Activated CD4-positive, CD25-positive, alpha-beta regulatory T cell treated with anti-CD3 and anti-CD28 coated beads, Interleukin-2, amount 50 U/mL, for 72 hours (primary cell): Measurements from ENCODE around the gene CYS1.
"Not testable (repeated sequence)": the region's sequence is repeated elsewhere in the genome, so short reads cannot be mapped to it uniquely, and the experiment has no call there.

Experiments used
- DNase-seq: peaks from one replicate; pipeline ENCODE4 v3.0.0; 2021

CYS1 gene

DNA sequence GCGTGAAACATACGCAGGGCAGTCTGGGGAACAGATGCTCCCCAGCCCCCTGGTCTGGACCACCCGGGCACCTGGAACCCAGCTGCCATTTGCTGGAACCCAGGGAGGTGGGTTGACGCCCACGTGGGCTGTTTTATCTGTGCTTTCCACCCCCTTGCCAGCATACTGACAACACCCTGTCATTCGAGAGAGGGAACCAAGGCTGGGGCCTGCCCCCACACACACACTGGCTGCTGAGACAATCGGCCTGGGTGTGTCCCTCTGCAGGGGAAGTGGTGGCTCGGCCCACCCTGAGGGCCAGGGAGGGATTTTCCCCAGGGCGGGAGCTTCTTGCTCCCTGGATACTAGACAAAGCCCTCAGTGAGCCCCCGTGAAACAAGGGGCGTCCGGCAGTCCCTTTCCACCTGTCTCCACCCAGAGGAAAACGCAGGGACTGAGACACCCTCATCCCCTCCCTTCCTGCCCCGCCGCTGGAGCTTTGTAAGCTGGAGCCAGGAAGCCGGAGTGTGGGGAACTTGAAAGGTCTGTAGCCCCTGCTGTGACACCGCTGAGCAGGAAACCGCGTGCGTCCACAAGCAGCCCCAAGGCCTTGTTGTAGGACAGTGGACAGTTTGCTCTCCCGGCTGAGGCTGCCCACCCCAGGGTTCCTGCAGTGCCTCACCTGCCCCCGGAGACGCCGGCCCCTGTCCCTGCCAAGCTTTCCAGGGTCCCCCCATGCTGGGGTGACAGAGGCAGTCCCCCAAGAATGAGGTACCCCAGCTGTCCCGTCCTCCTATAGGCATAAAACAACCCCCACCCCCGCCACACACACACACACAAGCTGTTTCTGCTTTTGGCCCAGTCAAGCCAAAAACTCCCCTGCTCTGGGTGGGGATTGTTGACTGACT, 51.0 kb downstream of the CYS1 start:
- DNase-seq: peak; percentile 57

DNA sequence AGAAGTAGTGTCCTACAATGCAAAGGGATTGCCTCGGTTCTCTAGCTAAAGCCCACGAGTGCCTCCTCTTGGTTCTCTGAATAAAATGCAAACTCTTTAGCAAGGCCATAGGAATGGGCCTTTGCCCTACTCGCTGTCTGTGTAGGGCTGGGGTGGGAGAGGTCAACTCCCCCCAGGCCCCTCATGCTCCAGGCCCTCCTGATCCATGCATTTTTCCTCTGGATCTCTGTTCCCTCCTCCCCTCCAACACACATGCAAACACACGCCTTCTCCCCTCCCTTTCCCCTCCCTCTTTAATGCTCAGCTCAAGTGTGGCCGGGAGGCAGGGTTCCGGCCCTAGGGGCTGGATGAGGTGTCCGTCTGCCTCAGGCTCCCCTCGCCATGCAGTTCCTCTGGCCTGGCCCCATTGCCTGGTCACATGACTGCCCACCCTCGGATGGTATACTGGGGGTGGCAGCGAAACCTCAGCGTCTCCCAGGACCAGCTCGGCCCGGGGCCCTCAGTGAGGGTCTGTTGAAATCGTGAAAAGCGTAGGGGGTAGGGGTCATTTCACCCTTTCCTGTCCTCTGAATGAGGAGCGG, 51.7 kb downstream of the CYS1 start:
- no peak for DNase-seq

DNA sequence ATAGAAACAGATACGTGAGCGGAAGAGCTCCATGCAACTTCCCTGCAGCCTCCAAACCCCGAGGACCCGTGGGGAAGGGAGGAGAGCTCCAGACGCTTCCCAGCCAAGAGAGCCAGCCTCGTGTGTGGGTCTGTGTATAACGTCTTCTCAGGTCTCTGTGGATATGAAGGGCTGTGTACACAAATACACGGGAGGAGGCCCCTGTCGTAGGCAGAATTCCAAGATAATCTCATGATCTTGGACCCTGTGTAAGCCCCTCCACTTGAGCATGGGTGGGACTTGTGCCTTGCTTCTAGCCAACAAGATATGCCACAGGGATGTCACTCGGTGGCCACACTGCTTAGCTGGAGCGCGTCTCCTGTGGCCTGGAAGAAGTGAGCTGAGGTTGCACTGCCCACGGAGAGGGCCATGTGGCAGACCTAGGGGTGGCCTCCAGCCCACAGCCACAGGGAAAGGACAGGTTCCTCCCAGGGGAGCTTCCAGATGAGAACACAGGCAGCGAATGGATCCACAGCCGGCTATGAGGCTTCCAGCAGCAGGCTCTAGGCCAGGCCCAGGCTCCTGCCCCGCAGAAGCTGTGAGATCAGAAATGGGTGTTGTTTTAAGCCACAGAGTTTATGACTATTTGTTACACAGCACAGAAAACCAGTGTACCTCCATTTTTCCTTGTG, 52.4 kb downstream of the CYS1 start:
- DNase-seq: no peak

DNA sequence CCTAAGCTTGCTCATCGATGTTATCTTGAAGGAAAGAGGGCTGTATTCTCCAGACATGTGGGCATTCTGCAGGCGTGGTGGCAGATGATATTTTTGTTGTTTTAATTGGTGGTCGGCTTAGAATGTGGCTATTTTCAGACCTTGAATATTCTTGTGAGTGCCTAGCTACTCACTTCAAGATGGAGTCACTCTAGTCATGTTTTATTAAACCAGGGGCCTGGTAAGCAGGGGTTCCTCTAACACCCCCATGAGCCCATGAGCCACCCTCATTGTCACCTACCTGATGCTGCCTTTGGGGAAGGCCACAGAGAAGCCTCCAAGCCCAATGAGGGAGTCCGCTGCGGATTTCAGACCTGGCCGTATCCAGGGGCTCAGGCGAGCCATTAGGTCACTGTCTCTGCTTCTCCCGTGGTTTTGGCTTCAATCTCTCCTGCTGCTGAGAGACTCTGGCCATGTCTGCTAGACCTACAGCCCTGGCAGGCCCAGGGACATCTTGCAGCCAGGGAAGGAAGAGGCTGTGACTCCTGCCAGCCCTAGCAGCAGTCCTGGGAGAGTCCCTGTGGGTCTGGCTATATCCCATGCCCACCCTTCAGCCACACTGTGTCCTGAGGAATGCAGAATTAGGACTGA, 53.2 kb downstream of the CYS1 start:
- no peak for DNase-seq

- DNase-seq: no peak
Observed at GRCh38 chr2:10022966-10023662, 57.1 kb downstream of the CYS1 start.

DNA sequence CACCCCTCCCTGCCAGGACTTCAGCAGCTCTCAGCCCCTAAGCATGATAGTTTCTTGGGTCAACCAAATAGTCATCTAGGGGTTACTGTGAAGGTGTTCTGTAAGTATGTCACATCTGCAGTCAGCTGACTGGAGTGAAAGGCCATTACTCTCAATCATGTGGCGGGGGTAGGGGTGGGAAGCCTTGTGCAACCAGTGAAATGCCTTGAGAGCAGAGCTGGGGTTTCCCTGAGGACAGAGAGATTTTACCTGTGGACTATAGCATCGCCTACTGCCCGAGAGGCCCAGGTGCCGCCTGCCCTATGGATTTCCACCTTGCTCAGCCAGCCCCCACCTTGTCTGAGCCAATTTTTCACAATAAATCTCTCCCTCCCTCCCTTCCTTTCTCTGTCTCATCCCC, 57.8 kb downstream of the CYS1 start:
- DNase-seq: no peak

DNA sequence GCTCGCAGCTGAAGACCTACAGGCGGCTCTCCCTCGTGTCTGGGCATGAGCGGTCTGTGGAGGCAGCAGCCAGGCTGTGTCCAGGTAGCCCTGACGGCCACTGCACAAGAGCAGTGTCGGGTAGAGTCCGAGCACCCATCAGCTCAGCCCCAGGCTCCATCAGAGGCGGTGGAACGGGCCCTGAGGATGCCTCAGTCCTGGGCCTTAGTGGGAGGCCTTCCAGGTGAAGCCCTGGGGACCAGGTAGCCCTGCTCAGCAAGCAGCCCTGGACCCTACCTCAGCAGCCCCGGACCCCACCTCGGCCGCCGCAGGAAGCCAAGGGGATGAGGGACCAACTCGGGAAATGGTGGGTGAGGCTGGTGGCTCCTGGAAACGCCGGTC, 58.2 kb downstream of the CYS1 start:
- no peak for DNase-seq

GRCh38 chr2:10019602-10020400, 60.4 kb downstream of the CYS1 start:
- no peak for DNase-seq

GRCh38 chr2:10019174-10019573, 61.0 kb downstream of the CYS1 start:
- no peak for DNase-seq

GRCh38 chr2:10017313-10017941, 62.8 kb downstream of the CYS1 start:
- DNase-seq: no peak

- no peak for DNase-seq
Observed at GRCh38 chr2:10016802-10017258, 63.4 kb downstream of the CYS1 start.

DNA sequence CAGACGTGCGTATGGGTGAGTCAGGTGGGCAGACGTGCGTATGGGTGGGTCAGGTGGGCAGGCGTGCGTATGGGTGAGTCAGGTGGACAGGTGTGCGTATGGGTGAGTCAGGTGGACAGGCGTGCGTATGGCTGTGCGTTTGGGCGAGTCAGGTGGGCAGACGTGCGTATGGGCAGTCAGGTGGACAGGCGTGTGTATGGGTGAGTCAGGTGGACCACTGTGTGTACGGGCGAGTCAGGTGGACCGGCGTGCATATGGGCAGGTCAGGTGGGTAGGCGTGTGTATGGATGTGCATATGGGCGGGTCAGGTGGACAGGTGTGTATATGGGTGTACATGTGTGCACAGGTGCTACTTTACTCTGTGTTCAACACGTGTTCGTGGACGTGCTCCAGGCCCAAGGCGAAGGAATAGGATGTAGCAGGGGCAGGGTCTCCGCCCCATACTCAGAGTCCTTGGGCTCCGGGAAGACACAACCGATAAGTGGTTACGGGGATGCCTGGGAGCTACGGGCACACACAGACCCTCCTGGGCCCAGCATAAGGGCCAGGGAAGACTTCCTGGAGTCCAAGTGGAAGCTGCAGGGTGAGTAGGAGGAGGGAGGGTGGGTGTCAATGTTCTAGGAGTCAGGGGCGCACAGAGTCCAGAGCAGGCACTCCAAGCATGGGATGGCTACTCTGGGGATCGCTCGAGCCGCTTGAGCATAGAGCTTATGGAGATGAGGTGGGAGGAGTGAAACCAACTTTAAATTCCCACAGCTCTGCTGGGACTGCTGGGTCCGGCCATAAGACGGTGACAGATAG, 64.0 kb downstream of the CYS1 start:
- DNase-seq: no peak

GRCh38 chr2:10015376-10015989, 64.7 kb downstream of the CYS1 start:
- DNase-seq: not testable (repeated sequence)

DNA sequence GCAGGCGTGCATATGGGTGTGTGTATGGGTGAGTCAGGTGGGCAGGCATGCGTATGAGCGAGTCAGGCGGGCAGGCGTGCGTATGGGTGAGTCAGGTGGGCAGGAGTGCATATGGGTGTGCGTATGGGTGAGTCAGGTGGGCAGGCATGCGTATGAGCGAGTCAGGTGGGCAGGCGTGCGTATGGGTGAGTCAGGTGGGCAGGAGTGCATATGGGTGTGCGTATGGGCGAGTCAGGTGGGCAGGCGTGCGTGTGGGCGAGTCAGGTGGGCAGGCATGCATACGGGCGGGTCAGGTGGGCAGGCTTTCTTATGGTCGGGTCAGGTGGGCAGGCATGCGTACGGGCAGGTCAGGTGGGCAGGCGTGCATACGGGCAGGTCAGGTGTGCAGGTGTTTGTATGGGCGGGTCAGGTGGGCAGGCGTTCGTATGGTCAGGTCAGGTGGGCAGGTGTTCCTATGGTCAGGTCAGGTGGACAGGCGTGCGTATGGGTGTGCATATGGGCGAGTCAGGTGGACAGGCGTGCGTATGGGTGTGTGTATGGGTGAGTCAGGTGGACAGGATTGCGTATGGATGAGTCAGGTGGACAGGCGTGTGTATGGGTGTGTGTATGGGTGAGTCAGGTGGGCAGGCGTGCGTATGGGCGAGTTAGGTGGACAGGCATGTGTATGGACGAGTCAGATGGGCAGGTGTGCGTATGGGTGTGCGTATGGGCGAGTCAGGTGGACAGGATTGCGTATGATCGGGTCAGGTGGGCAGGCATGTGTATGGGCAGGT, 65.6 kb downstream of the CYS1 start:
- no peak for DNase-seq

- DNase-seq: not testable (repeated sequence)
Observed at GRCh38 chr2:10013651-10014417, 66.4 kb downstream of the CYS1 start.

DNA sequence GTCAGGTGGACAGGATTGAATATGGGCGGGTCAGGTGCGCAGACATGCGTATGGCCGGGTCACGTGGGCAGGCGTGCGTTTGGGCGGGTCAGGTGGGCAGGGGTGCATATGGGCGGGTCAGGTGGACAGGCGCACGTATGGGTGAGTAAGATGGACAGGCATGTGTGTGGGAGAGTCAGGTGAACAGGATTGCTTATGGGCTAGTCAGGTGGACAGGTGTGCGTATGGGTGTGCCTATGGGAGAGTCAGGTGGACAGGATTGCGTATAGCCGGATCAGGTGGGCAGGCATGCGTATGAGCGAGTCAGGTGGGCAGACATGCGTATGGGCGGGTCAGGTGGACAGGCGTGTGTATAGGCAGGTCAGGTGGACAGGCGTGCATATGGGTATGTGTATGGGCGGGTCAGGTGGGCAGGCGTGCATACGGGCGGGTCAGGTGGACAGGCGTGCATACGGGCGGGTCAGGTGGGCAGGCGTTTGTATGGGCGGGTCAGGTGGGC, 67.2 kb downstream of the CYS1 start:
- no peak for DNase-seq

GRCh38 chr2:10012366-10012962, 67.7 kb downstream of the CYS1 start:
- DNase-seq: not testable (repeated sequence)
